ENCODE measurements around the gene MEGF6.

Gene MEGF6

GRCh38 chr1:3465935-3466321 lies 145.4 kb downstream of the MEGF6 start:
- no peak for DNase-seq

GRCh38 chr1:3465091-3465934 lies 146.0 kb downstream of the MEGF6 start:
- DNase-seq, result no peak

- DNase-seq, result no peak
Measured at GRCh38 chr1:3464649-3465025, 146.7 kb downstream of the MEGF6 start.

GRCh38 chr1:3463891-3464648 lies 147.2 kb downstream of the MEGF6 start:
- DNase-seq, result no peak

- no peak for DNase-seq
Measured at GRCh38 chr1:3463408-3463863, 147.9 kb downstream of the MEGF6 start.

- no peak for DNase-seq
Measured at GRCh38 chr1:3463013-3463385, 148.3 kb downstream of the MEGF6 start.

- no peak for DNase-seq
Measured at GRCh38 chr1:3462356-3463012, 148.8 kb downstream of the MEGF6 start.

- no peak for DNase-seq
Measured at GRCh38 chr1:3461934-3462275, 149.4 kb downstream of the MEGF6 start.

- no peak for DNase-seq
Measured at GRCh38 chr1:3461238-3461933, 149.9 kb downstream of the MEGF6 start.

GRCh38 chr1:3460672-3461131 lies 150.6 kb downstream of the MEGF6 start:
- no peak for DNase-seq

GRCh38 chr1:3459940-3460671 lies 151.2 kb downstream of the MEGF6 start:
- DNase-seq, result no peak

- DNase-seq, result no peak
Measured at GRCh38 chr1:3459051-3459908, 152.0 kb downstream of the MEGF6 start.

GRCh38 chr1:3457910-3458883 lies 153.1 kb downstream of the MEGF6 start:
- DNase-seq, result no peak

GRCh38 chr1:3456964-3457909 lies 154.1 kb downstream of the MEGF6 start:
- DNase-seq, result no peak

- DNase-seq, result no peak
Measured at GRCh38 chr1:3456449-3456963, 154.8 kb downstream of the MEGF6 start.

- DNase-seq, result no peak
Measured at GRCh38 chr1:3455670-3456448, 155.4 kb downstream of the MEGF6 start.

- DNase-seq, result peak; percentile 19
Measured at GRCh38 chr1:3454811-3455618, 156.3 kb downstream of the MEGF6 start.

Measured in CD4-positive, alpha-beta T cell treated with Interleukin-10 for 1 hour (primary cell).